ENCODE measurements around the gene UEVLD.

Gene UEVLD

DNA sequence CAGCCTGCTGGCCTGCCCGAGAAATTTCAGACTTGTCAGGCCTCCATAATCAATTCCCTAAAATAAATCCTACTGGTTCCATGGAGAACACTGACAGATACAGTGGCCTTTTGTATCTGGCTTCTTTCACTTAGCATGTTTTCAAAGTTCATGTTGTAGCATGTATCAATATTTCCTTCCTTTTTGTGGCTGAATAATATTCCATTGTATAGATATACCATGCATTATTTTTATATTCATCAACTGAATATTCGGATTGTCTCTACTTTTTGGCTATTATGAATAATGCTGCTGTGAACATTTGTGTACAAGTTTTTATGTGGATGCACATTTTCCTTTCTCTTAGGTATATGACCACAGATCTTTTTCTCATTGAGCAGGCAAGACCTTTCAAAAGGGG, 35.2 kb upstream of the UEVLD start:
- Histone ChIP-seq H3K4me3 (replicated peaks; ENCODE audit: low read depth, low read length) (no peak overlapping the region), H3K36me3 (ENCODE audit: control insufficient read depth, insufficient read depth, low read length) (no peaks in the 10 kb centered on the region), H3K27me3 (replicated peaks; ENCODE audit: control insufficient read depth, insufficient read depth, low read length) (no peaks in the 10 kb centered on the region)
- TF ChIP-seq, protein P1, sequence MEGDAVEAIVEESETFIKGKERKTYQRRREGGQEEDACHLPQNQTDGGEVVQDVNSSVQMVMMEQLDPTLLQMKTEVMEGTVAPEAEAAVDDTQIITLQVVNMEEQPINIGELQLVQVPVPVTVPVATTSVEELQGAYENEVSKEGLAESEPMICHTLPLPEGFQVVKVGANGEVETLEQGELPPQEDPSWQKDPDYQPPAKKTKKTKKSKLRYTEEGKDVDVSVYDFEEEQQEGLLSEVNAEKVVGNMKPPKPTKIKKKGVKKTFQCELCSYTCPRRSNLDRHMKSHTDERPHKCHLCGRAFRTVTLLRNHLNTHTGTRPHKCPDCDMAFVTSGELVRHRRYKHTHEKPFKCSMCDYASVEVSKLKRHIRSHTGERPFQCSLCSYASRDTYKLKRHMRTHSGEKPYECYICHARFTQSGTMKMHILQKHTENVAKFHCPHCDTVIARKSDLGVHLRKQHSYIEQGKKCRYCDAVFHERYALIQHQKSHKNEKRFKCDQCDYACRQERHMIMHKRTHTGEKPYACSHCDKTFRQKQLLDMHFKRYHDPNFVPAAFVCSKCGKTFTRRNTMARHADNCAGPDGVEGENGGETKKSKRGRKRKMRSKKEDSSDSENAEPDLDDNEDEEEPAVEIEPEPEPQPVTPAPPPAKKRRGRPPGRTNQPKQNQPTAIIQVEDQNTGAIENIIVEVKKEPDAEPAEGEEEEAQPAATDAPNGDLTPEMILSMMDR (IDR thresholded peaks at IDR 0.05; ENCODE audit: insufficient read depth, low read length, poor library complexity, severe bottlenecking): no peak
- DNase-seq (ENCODE audit: extremely low read depth, insufficient read length): no peak

- Histone ChIP-seq H3K36me3 (ENCODE audit: control insufficient read depth, insufficient read depth, low read length) (peaks cover 10% of the 10 kb centered on the region), H3K4me3 (replicated peaks; ENCODE audit: low read depth, low read length) (no peak overlapping the region), H3K27me3 (replicated peaks; ENCODE audit: control insufficient read depth, insufficient read depth, low read length) (no peaks in the 10 kb centered on the region)
- TF ChIP-seq, protein P1 (IDR thresholded peaks at IDR 0.05; ENCODE audit: insufficient read depth, low read length, poor library complexity, severe bottlenecking): no peak
- no peak for DNase-seq (ENCODE audit: extremely low read depth, insufficient read length)
Observed at GRCh38 chr11:18618342-18619025, 29.9 kb upstream of the UEVLD start.

DNA sequence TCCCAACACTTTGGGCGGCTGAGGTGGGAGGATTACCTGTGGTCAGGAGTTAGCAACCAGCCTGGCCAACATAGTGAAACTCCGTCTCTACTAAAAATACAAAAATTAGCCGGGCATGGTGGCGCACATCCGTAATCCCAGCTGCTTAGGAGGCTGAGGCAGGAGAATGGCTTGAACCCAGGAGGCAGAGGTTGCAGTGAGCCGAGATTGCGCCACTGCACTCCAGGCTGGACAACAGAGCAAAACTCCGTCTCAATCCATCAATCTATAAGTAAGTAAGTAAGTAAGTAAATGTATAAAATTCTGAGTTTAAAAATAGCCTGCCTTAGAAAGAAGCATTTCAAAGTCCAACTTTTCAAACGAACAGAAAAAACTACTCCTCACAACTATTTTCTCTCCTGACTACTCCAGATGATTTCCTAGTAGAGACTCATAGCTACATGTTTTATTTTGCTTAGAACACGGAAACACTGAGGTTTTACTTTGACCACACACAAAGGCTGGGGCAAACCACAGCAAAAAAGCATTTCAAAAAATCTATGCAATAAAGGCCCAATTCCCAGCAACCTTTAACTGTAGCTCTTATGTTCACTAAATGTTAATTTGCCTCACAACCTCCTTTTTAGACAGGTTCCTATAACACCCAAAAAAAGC, 29.3 kb upstream of the UEVLD start:
- peaks cover 10% of the 10 kb centered on the region for H3K36me3 ChIP-seq (ENCODE audit: control insufficient read depth, insufficient read depth, low read length)
- H3K27me3 ChIP-seq (replicated peaks; ENCODE audit: control insufficient read depth, insufficient read depth, low read length): no peaks in the 10 kb centered on the region
- TF ChIP-seq, protein P1 (IDR thresholded peaks at IDR 0.05; ENCODE audit: insufficient read depth, low read length, poor library complexity, severe bottlenecking): no peak
- no peak for DNase-seq (ENCODE audit: extremely low read depth, insufficient read length)
- H3K4me3 ChIP-seq (replicated peaks; ENCODE audit: low read depth, low read length): no peak overlapping the region

DNA sequence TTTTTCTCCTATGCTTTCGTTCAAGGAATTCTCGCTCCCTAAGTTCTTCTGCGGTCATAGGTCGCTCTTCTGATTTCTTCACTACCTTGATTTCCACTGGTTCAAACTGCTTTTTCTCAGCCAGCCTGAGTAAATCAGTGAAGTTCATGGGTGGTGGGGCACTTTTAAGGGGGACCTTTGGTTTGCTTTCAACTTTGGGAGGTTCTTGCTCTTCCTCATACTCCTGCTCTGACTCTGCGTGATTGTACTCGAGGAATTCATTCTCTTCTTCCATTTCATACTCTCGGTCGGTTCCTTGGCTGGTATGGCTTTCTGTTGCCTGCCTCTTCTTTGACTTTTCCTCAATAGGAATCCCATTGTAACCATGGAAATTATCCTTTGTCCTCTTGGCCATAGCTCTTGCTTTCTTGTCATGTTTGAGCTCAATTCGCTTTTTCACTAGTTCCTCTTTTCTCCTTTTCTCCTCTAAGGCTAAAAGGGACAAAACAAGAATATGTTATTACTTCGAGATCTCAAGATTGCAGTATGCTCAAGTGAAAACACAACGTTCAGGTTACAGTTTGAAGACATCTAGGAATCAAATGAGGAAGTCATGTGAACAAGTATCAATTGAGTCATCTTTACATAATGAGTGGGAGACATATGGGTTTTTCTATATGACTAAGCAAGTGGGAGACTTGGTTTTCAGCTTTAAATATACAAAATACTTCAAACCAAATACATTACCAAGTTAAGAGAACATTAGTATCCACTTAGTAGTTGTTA, 27.3 kb upstream of the UEVLD start:
- peak; percentile 81 for DNase-seq (ENCODE audit: extremely low read depth, insufficient read length)
- H3K27me3 ChIP-seq (replicated peaks; ENCODE audit: control insufficient read depth, insufficient read depth, low read length): no peaks in the 10 kb centered on the region
- peaks cover 10% of the 10 kb centered on the region for H3K36me3 ChIP-seq (ENCODE audit: control insufficient read depth, insufficient read depth, low read length)
- TF ChIP-seq, protein P1 (IDR thresholded peaks at IDR 0.05; ENCODE audit: insufficient read depth, low read length, poor library complexity, severe bottlenecking): no peak
- no peak overlapping the region for H3K4me3 ChIP-seq (replicated peaks; ENCODE audit: low read depth, low read length)

- Histone ChIP-seq H3K4me3 (replicated peaks; ENCODE audit: low read depth, low read length) (no peak overlapping the region), H3K27me3 (replicated peaks; ENCODE audit: control insufficient read depth, insufficient read depth, low read length) (no peaks in the 10 kb centered on the region), H3K36me3 (ENCODE audit: control insufficient read depth, insufficient read depth, low read length) (peaks cover 12% of the 10 kb centered on the region)
- DNase-seq (ENCODE audit: extremely low read depth, insufficient read length): no peak
- TF ChIP-seq, protein P1 (IDR thresholded peaks at IDR 0.05; ENCODE audit: insufficient read depth, low read length, poor library complexity, severe bottlenecking): no peak
Observed at GRCh38 chr11:18614667-18615066, 26.1 kb upstream of the UEVLD start.
